OCI-LY1 (cell line): ENCODE results near the gene P2RY6.

Experiments used
- CTCF ChIP-seq: fragments of 200-600 bp; sonication (generic), shearing (Covaris generic); IDR thresholded peaks from 2 replicates; pipeline ENCODE4 v1.5.1; 2017; ENCODE audit warnings: mild to moderate bottlenecking, antibody characterized with exemption, low read length, moderate library complexity, mixed read lengths
- EZH2 ChIP-seq: fragments of 200-600 bp; sonication (generic), shearing (Covaris generic); IDR thresholded peaks from 2 replicates; pipeline ENCODE4 v1.8.0; 2017; ENCODE audit warnings: borderline replicate concordance, mixed run types, mild to moderate bottlenecking, antibody characterized with exemption, low read length, moderate library complexity, mixed read lengths

- TF ChIP-seq CTCF (no peak), EZH2 (no peak)
These were observed 74.2 kb downstream of the P2RY6 start for GRCh38 chr11:73346186-73346935.
